ENCODE measurements around the gene TTC14.

The TTC14 gene

GRCh38 chr3:180631317-180631716 lies 29.4 kb downstream of the TTC14 start:
- Histone ChIP-seq H3K4me1 (ENCODE audit: control insufficient read depth, insufficient read depth, low read length, unreplicated experiment) (no peaks in the 10 kb centered on the region), H3K27me3 (ENCODE audit: insufficient read depth, low read length) (peaks cover 26% of the 10 kb centered on the region; the same call in 1 of the 2 replicates), H3K79me2 (ENCODE audit: control insufficient read depth, insufficient read depth, low read length, unreplicated experiment) (no peaks in the 10 kb centered on the region), H3K27ac (ENCODE audit: low read depth, low read length) (no peak overlapping the region), H2AFZ (ENCODE audit: low read length, unreplicated experiment) (no peak overlapping the region), H3K4me3 (ENCODE audit: low read depth, low read length) (no peak overlapping the region), H3K36me3 (ENCODE audit: insufficient read depth, low read length) (no peaks in the 10 kb centered on the region)

GRCh38 chr3:180633722-180634121 lies 31.8 kb downstream of the TTC14 start:
- no peaks in the 10 kb centered on the region for H3K4me1 ChIP-seq (ENCODE audit: control insufficient read depth, insufficient read depth, low read length, unreplicated experiment)
- H3K4me3 ChIP-seq (ENCODE audit: low read depth, low read length): no peak overlapping the region
- H3K79me2 ChIP-seq (ENCODE audit: control insufficient read depth, insufficient read depth, low read length, unreplicated experiment): no peaks in the 10 kb centered on the region
- H3K27me3 ChIP-seq (ENCODE audit: insufficient read depth, low read length): peaks cover 33% of the 10 kb centered on the region
- H3K27ac ChIP-seq (ENCODE audit: low read depth, low read length): no peak overlapping the region
- H3K36me3 ChIP-seq (ENCODE audit: insufficient read depth, low read length): no peaks in the 10 kb centered on the region
- H2AFZ ChIP-seq (ENCODE audit: low read length, unreplicated experiment): no peak overlapping the region

GRCh38 chr3:180640987-180641386 lies 39.0 kb downstream of the TTC14 start:
- no peak overlapping the region for H3K4me3 ChIP-seq (ENCODE audit: low read depth, low read length)
- H3K4me1 ChIP-seq (ENCODE audit: control insufficient read depth, insufficient read depth, low read length, unreplicated experiment): no peaks in the 10 kb centered on the region
- no peak overlapping the region for H3K27ac ChIP-seq (ENCODE audit: low read depth, low read length)
- no peaks in the 10 kb centered on the region for H3K36me3 ChIP-seq (ENCODE audit: insufficient read depth, low read length)
- H2AFZ ChIP-seq (ENCODE audit: low read length, unreplicated experiment): no peak overlapping the region
- H3K79me2 ChIP-seq (ENCODE audit: control insufficient read depth, insufficient read depth, low read length, unreplicated experiment): no peaks in the 10 kb centered on the region
- peaks cover 24% of the 10 kb centered on the region for H3K27me3 ChIP-seq (ENCODE audit: insufficient read depth, low read length)

- no peaks in the 10 kb centered on the region for H3K36me3 ChIP-seq (ENCODE audit: insufficient read depth, low read length)
Observed at GRCh38 chr3:180646187-180646790, 44.3 kb downstream of the TTC14 start.

GRCh38 chr3:180656406-180656805 lies 54.4 kb downstream of the TTC14 start:
- peak overlapping the region; percentile 66 for H3K4me3 ChIP-seq (ENCODE audit: low read depth, low read length)
- peaks cover 11% of the 10 kb centered on the region for H3K27me3 ChIP-seq (ENCODE audit: insufficient read depth, low read length)
- H2AFZ ChIP-seq (ENCODE audit: low read length, unreplicated experiment): peak overlapping the region; percentile 50
- H3K36me3 ChIP-seq (ENCODE audit: insufficient read depth, low read length): no peaks in the 10 kb centered on the region
- no peaks in the 10 kb centered on the region for H3K4me1 ChIP-seq (ENCODE audit: control insufficient read depth, insufficient read depth, low read length, unreplicated experiment)
- no peaks in the 10 kb centered on the region for H3K79me2 ChIP-seq (ENCODE audit: control insufficient read depth, insufficient read depth, low read length, unreplicated experiment)
- H3K27ac ChIP-seq (ENCODE audit: low read depth, low read length): no peak overlapping the region

More at GRCh38 chr3:180646187-180646790, 44.3 kb downstream of the TTC14 start:
- no peaks in the 10 kb centered on the region for H3K4me1 ChIP-seq (ENCODE audit: control insufficient read depth, insufficient read depth, low read length, unreplicated experiment)
- peaks cover 24% of the 10 kb centered on the region; the same call in 1 of the 2 replicates for H3K27me3 ChIP-seq (ENCODE audit: insufficient read depth, low read length)
- no peak overlapping the region for H3K27ac ChIP-seq (ENCODE audit: low read depth, low read length)
- no peak overlapping the region for H2AFZ ChIP-seq (ENCODE audit: low read length, unreplicated experiment)
- H3K4me3 ChIP-seq (ENCODE audit: low read depth, low read length): no peak overlapping the region
- H3K79me2 ChIP-seq (ENCODE audit: control insufficient read depth, insufficient read depth, low read length, unreplicated experiment): no peaks in the 10 kb centered on the region

- peaks cover 15% of the 10 kb centered on the region for H3K27me3 ChIP-seq (ENCODE audit: insufficient read depth, low read length)
- peak overlapping the region; percentile 66 for H3K4me3 ChIP-seq (ENCODE audit: low read depth, low read length)
- H3K36me3 ChIP-seq (ENCODE audit: insufficient read depth, low read length): no peaks in the 10 kb centered on the region
- no peaks in the 10 kb centered on the region for H3K79me2 ChIP-seq (ENCODE audit: control insufficient read depth, insufficient read depth, low read length, unreplicated experiment)
- H3K4me1 ChIP-seq (ENCODE audit: control insufficient read depth, insufficient read depth, low read length, unreplicated experiment): no peaks in the 10 kb centered on the region
- no peak overlapping the region for H3K27ac ChIP-seq (ENCODE audit: low read depth, low read length)
- H2AFZ ChIP-seq (ENCODE audit: low read length, unreplicated experiment): peak overlapping the region; percentile 50
Observed at GRCh38 chr3:180657094-180657493, 55.1 kb downstream of the TTC14 start.
